Upper lobe of right lung (tissue), 1 donor: ENCODE data around the gene TAF8. TPM values are rescaled to one million over a fixed set of nuclear protein-coding genes. Genes with fewer than 3 reads are reported as not detected.

ENCODE experiments used
- ATAC-seq: fragments of 200-7000 bp; cut with Tn5 transposase; one replicate; pipeline ENCODE4 v1.9.1; 2020; ENCODE audit warnings: mild to moderate bottlenecking, moderate library complexity
- DNase-seq: peaks from one replicate; pipeline ENCODE4 v3.0.0-alpha.2; 2020
- H3K27ac ChIP-seq: fragments of 200-600 bp; one replicate; pipeline ENCODE4 v1.8.0; 2022
- H3K27me3 ChIP-seq: fragments of 200-600 bp; one replicate; pipeline ENCODE4 v1.8.0; 2022; ENCODE audit warnings: mild to moderate bottlenecking
- H3K36me3 ChIP-seq: fragments of 200-600 bp; one replicate; pipeline ENCODE4 v1.8.0; 2022
- H3K4me1 ChIP-seq: fragments of 200-600 bp; one replicate; pipeline ENCODE4 v1.8.0; 2022
- H3K4me3 ChIP-seq: fragments of 200-600 bp; one replicate; pipeline ENCODE4 v1.8.0; 2022; ENCODE audit warnings: mild to moderate bottlenecking
- H3K9me3 ChIP-seq: fragments of 200-600 bp; one replicate; pipeline ENCODE4 v1.8.0; 2022
- CTCF ChIP-seq: fragments of 200-600 bp; IDR thresholded peaks from one replicate; pipeline ENCODE4 v1.8.0; 2022; ENCODE audit warnings: antibody characterized with exemption
- intact Hi-C: fragments of 100-400 bp; cut with DNase I; formaldehyde crosslinking; loops from one replicate; pipeline ENCODE4 v1.11.0; 2022
- total RNA-seq: library from RNA; stranded (reverse); fragmentation: NEBNext Ultra II Directional; extraction: Animal tissue kit (Norgen Biotek cat#: 25700); gene quantifications from one replicate; pipeline ENCODE4 v1.2.1, GENCODE V29; 2021
- donor health status: DM: no; HTN: yes; CAD: no; lungs with severe emphysema.

TAF8 gene
- total RNA-seq, 1 donor from 2014 or later: 31.1 TPM

DNA sequence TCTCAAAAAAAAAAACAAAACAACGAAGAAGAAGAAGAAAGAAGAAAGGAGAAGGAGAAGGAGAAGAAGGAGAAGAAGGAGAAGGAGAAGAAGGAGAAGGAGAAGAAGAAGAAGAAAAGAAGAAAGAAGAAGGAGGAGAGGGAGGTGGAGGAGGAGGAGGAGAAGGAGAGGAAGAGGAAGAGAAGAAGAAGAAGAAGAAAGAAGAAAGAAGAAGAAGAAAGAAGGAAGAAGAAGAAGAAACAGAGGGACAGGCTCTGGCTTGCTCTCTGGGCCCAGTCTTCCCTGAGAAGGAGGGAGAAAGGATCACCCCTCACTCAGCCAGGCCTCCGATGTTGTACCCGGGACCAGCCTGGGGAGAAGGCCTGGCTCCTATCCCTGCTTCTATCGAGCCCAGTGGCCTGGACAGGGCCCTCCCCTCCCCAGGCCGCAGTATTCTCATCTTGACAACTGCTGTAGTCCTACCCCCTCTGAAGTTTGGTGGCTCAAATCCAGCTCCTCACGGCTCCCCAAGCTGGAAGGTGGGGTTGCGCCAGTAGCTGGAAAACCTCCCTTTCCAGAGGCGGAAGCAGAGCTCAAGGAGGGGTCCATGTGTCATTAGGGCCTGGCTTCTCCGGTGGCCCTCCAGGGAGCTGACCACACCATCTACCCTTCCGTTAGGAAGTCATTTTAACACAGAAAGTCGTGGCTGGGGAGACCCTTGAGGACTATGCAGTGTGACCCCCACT lies 73.2 kb downstream of the TAF8 start:
- Histone ChIP-seq H3K27ac (no peak overlapping the region), H3K27me3 (no peaks in the 10 kb centered on the region), H3K9me3 (no peaks in the 10 kb centered on the region), H3K4me1 (peaks cover 9% of the 10 kb centered on the region), H3K4me3 (no peak overlapping the region), H3K36me3 (peaks cover 5% of the 10 kb centered on the region)
- ATAC-seq: no peak
- DNase-seq: no peak
- no peak for TF ChIP-seq CTCF
- intact Hi-C loops: no loop called here

DNA sequence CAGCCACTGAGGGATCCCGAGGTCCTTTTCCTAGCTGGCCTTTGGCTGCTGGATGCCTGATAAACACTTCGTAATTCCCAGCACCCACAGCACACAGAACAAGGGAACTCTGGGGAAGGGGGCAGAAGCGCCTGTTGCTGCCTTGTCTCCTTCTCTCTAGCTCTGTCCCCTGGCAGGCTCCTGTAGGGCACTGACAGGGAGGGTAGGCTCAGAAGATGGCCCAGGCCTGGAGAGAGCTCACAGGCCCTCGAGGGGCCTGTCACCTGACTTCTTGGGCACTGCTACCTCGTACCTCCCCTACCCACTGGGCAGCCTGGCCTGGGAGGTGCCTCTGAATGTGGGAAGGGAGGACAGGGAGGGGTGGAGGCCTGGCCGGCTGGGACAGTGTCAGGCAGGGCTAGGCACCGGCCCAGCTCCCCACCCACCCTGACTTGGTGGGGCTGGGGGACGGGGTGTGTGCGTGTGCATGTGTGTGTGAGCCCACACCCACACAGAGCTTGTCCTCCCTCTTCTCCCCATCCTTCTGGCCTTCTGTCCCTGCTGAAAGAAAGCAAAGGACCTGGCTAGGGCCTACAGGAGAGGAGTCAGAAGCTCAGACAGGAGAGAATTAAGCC lies 74.0 kb downstream of the TAF8 start:
- Histone ChIP-seq H3K4me1 (peaks cover 12% of the 10 kb centered on the region), H3K27me3 (no peaks in the 10 kb centered on the region), H3K4me3 (no peak overlapping the region), H3K36me3 (peaks cover 5% of the 10 kb centered on the region), H3K27ac (no peak overlapping the region), H3K9me3 (no peaks in the 10 kb centered on the region)
- ATAC-seq (peak; percentile 36), DNase-seq (no peak)
- TF ChIP-seq CTCF: no peak
- intact Hi-C loops: no loop called here

- no peak for ATAC-seq
- peaks cover 5% of the 10 kb centered on the region for H3K36me3 ChIP-seq
- TF ChIP-seq CTCF: no peak
- peaks cover 12% of the 10 kb centered on the region for H3K4me1 ChIP-seq
- no peaks in the 10 kb centered on the region for H3K27me3 ChIP-seq
- no peak overlapping the region for H3K4me3 ChIP-seq
- intact Hi-C loops: no loop called here
- no peaks in the 10 kb centered on the region for H3K9me3 ChIP-seq
- no peak for DNase-seq
- no peak overlapping the region for H3K27ac ChIP-seq
These were observed 74.9 kb downstream of the TAF8 start for GRCh38 chr6:42125231-42125630.

DNA sequence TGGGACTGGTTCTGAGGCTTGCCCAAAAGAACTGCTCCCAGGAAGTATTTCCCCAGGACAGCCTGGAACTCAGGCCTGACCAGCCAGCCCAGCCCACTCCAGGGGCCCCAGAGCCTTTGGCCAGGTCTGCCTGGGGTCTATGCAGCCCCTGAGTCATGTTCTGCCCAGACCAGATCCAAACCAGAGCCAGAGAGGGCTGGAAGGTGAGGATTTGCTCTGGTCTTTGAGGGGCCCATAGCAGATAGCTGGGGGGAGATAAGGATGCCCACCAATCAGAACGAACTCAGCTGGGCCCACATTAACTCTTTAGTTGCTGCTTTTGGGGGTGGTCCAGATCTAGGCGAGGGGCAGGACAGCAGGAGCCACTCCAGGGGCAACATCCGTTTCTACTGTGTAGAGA lies 75.3 kb downstream of the TAF8 start:
- H3K27ac ChIP-seq: no peak overlapping the region
- DNase-seq: no peak
- no peaks in the 10 kb centered on the region for H3K27me3 ChIP-seq
- no peak overlapping the region for H3K4me3 ChIP-seq
- no peak for ATAC-seq
- intact Hi-C loops: no loop called here
- peaks cover 5% of the 10 kb centered on the region for H3K36me3 ChIP-seq
- H3K4me1 ChIP-seq: peaks cover 12% of the 10 kb centered on the region
- no peak for TF ChIP-seq CTCF
- no peaks in the 10 kb centered on the region for H3K9me3 ChIP-seq

- intact Hi-C loops: no loop called here
- Histone ChIP-seq H3K4me1 (peaks cover 3% of the 10 kb centered on the region), H3K4me3 (no peak overlapping the region), H3K36me3 (peaks cover 5% of the 10 kb centered on the region), H3K9me3 (no peaks in the 10 kb centered on the region), H3K27ac (no peak overlapping the region), H3K27me3 (no peaks in the 10 kb centered on the region)
- ATAC-seq: peak; percentile 35
- no peak for TF ChIP-seq CTCF
- DNase-seq: no peak
These were observed 78.4 kb downstream of the TAF8 start for GRCh38 chr6:42128460-42129359.
